Muscle layer of duodenum (tissue), 2 donors: ENCODE data around the gene TAS1R1.

Experiments
- H3K27ac ChIP-seq: one replicate; pipeline ENCODE4 v1.7.0; 2013; ENCODE audit warnings: mild to moderate bottlenecking, low read length
- H3K27me3 ChIP-seq: one replicate; pipeline ENCODE4 v1.7.0; 2013; ENCODE audit warnings: low read depth, mild to moderate bottlenecking, control low read depth, low read length
- H3K36me3 ChIP-seq, 2 donors: one replicate each; pipeline ENCODE4 v1.7.0; 2013; ENCODE audit warnings: low read length in 2 of 2, control low read depth in 1 of 2, mild to moderate bottlenecking in 1 of 2; ENCODE audit not compliant: insufficient read depth in 2 of 2, control insufficient read depth in 1 of 2
- H3K4me1 ChIP-seq, 2 donors: one replicate each; pipeline ENCODE4 v1.7.0; 2013; ENCODE audit warnings: low read length in 2 of 2, mild to moderate bottlenecking in 2 of 2, control low read depth in 1 of 2, moderate library complexity in 1 of 2; ENCODE audit not compliant: insufficient read depth in 2 of 2, control insufficient read depth in 1 of 2
- H3K4me3 ChIP-seq, 2 donors: one replicate each; pipeline ENCODE4 v1.7.0; 2013; ENCODE audit warnings: low read length in 2 of 2, low read depth in 1 of 2, mild to moderate bottlenecking in 1 of 2
- H3K9me3 ChIP-seq, 2 donors: one replicate each; pipeline ENCODE4 v1.7.0; 2013; ENCODE audit warnings: low read length in 2 of 2, control low read depth in 1 of 2, mild to moderate bottlenecking in 1 of 2; ENCODE audit not compliant: control insufficient read depth in 1 of 2
- donor health status: healthy.

The TAS1R1 gene

DNA sequence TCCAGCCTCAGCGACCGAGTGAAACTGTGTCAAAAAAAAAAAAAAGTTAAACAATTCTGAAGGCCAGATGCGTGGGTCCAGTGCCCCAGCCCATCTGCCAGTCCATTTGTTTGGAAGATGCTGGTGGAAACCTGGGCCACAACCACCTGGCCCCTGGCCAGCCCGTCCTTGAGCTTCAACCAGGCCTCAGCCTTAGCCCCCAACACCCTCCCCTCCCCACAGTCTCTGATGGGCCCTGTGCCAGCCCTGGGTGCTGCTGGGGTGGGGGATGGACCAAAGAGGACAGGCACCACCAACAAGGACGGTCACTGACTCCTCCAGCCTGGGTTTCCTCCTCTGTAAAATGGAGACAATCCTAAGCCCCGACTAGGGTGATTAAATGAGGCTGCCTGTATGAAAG, 44.1 kb upstream of the TAS1R1 start:
- Histone ChIP-seq H3K27ac (no peak overlapping the region), H3K36me3 (no peaks in the 10 kb centered on the region), H3K4me1 (no peaks in the 10 kb centered on the region), H3K9me3 (no peaks in the 10 kb centered on the region), H3K27me3 (no peaks in the 10 kb centered on the region), H3K4me3 (no peak overlapping the region)

DNA sequence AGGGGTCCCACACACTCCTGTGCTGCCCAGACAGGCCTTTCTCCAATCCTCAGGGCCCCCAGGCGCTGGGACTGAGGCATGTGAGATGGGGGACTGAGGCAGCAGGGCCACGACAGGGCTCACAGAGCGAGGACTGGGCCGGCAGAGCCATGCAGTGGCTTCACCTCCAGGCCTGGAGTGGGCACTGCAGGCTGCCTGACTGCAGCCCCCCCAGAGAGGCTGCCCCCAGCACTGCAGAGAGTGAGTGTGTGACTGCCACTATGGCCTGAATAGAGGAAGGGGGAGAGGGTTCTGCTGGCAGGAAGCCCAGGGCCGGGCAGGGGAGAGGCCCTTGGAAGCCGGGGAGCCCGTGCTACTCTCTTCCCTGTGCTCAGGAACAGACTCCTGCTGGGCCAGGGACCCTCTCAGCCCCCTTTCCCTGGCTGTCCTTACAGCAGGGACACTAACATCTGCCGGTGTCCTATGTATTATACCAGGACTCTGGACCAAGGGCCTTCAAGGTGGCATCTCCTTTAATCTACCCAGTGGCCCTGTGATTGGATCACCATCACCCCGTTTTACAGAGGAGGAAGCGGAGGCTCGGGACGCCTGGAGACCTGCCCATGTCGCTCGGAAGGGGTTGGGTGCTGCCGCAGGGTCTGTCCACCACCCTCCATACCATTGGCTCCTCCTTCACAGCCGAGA, 43.4 kb upstream of the TAS1R1 start:
- no peaks in the 10 kb centered on the region for H3K4me1 ChIP-seq
- no peak overlapping the region for H3K27ac ChIP-seq
- no peak overlapping the region for H3K4me3 ChIP-seq
- no peaks in the 10 kb centered on the region for H3K9me3 ChIP-seq
- H3K36me3 ChIP-seq: no peaks in the 10 kb centered on the region
- H3K27me3 ChIP-seq: no peaks in the 10 kb centered on the region

DNA sequence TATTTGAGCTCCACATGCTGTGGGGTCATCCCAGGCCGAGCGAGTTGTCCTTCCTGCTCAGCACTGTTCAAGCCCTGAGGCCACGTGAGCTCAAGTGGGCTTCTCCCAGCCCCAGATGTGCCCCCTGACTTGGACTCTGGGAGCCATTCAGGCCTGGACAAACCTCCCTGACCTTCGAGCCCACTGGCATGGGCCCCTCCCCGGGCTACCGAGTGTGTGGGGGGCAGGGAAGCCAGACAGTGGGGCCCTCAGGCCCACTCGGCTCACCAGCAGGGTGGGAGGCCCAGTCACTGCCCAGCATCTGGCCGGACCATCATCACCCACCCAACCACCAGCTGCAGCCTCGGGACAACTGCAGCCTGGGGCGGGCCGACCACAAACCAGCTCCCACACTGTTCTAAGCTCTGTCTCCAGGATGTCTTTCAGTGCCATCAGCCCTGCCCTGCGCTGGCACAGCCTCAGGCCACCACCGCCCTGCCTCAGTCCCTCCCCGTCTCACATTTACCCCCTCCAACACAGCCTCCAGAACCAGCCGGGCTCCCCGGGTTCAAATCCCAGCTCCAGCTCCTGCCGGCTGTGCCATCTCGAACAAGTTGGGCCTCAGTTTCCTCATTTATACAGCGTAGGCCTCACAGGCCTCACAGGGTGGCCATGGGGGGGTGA, 42.7 kb upstream of the TAS1R1 start:
- H3K4me1 ChIP-seq: no peaks in the 10 kb centered on the region
- no peaks in the 10 kb centered on the region for H3K36me3 ChIP-seq
- H3K27ac ChIP-seq: no peak overlapping the region
- no peaks in the 10 kb centered on the region for H3K9me3 ChIP-seq
- no peaks in the 10 kb centered on the region for H3K27me3 ChIP-seq
- no peak overlapping the region for H3K4me3 ChIP-seq

DNA sequence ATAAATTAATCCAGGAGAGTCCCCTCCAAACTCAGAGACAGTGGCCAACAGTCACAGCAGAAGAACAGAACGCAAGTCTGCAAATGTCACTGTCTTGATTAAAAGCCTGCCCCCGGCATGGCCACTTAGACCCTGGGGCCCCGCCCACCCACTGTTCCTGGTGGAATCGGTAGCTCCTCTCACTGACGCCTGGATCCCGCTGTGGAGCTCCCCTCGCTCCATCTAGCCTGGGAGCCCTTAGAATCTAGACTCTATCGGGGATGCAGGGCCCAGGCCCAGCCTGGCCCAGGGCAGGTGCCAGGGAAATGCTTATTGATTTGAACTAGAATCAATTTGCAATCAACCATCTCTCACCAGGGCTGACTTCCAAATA, 42.2 kb upstream of the TAS1R1 start:
- H3K36me3 ChIP-seq: no peaks in the 10 kb centered on the region
- no peaks in the 10 kb centered on the region for H3K9me3 ChIP-seq
- H3K4me1 ChIP-seq: no peaks in the 10 kb centered on the region
- no peak overlapping the region for H3K27ac ChIP-seq
- no peaks in the 10 kb centered on the region for H3K27me3 ChIP-seq
- no peak overlapping the region for H3K4me3 ChIP-seq

DNA sequence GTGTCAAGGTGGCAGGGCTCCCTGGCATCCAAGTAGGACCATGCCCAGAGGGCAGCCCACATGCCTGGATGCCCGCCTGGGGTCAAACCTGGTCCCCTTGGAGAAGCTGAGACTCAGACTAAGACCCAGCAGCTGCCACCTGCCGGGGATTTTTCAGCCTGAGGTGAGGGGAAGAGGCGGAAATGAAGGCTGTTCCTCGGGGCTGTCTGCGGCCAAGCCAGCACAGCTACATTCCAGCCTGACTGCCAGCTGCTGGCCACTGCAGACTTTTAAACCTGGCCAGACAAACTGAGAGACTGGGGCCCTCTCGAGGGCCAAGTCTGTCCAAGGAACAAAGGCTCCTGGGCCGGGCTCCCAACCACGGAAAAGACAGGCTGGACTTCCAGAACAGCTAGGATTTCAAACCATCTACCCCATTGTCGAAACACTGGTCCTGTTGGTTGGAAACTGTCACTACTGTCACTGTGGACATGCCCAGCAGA, 41.7 kb upstream of the TAS1R1 start:
- no peak overlapping the region for H3K4me3 ChIP-seq
- H3K9me3 ChIP-seq: no peaks in the 10 kb centered on the region
- no peak overlapping the region for H3K27ac ChIP-seq

DNA sequence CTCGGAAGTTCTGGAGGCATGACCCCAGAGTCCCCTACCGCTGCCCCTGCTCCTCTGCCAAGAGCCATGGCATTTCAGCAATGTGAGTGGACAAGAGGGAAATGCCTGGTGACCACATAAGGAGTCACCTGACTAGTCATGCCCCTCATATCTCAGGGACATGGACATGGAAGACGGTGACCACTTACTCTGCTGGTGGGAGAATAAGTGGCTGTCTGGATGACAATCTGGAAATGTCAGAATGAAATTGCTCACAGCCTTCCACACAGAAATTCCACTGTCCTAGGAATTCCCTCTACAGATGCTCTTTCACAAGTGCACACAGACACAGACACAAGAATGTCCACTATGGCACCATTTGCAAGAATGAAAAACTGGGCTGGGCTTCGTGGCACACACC, 39.3 kb upstream of the TAS1R1 start:
- no peaks in the 10 kb centered on the region for H3K9me3 ChIP-seq
- H3K27ac ChIP-seq: no peak overlapping the region
- no peaks in the 10 kb centered on the region for H3K36me3 ChIP-seq
- no peak overlapping the region for H3K4me3 ChIP-seq
- H3K27me3 ChIP-seq: no peaks in the 10 kb centered on the region
- H3K4me1 ChIP-seq: peaks cover 3 to 5% of the 10 kb centered on the region in 2 donors

More for the DNA sequence above, 41.7 kb upstream of the TAS1R1 start:
- no peaks in the 10 kb centered on the region for H3K4me1 ChIP-seq
- no peaks in the 10 kb centered on the region for H3K36me3 ChIP-seq
- no peaks in the 10 kb centered on the region for H3K27me3 ChIP-seq

DNA sequence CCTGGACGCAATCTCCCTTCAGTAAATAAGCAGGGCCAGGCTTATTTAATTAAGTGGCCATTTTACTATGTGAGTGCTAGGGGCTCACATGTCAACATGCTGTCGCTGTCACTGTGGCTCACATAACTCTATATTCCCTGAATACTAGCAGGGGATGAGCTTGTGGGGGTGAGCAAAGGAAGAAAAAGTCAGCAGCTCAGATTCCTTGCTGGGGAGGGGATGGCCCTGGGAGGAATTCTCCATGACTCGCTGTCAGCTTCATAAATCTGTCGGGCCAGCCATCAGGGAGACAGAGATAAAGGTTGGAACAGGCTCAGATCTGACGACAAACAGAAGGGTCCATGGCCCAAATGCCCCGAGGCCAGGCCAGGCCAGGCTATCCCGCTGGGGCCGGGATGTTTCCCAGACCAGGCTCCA, 37.7 kb upstream of the TAS1R1 start:
- Histone ChIP-seq H3K36me3 (no peaks in the 10 kb centered on the region), H3K4me1 (peaks cover 3 to 5% of the 10 kb centered on the region in 2 donors), H3K9me3 (no peaks in the 10 kb centered on the region)

DNA sequence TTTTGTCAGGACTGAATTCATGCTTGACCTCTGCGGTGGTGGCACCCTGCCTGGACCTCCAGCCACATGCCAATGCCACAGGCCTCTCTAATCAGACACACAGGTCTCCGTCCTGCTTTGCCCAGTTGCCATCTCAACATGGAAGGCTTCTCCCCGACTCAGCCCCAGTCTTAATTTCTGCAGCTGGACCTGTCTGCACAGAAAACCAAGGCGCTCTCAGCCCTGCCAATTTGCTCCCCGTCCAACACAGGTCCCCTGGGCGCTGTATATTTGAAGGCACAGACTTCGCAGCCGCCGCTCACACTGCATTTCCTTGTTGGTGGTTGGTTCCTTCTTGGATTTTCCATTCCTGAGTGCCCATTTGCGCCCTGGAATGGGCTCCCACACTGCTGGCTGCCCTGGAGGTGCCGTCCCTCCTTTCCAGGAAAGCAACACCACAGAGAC, 35.6 kb upstream of the TAS1R1 start:
- Histone ChIP-seq H3K27ac (no peak overlapping the region), H3K27me3 (no peaks in the 10 kb centered on the region), H3K36me3 (no peaks in the 10 kb centered on the region), H3K9me3 (no peaks in the 10 kb centered on the region), H3K4me1 (peaks cover 3 to 5% of the 10 kb centered on the region in 2 donors), H3K4me3 (no peak overlapping the region)

More for the DNA sequence above, 37.7 kb upstream of the TAS1R1 start:
- Histone ChIP-seq H3K27ac (no peak overlapping the region), H3K4me3 (no peak overlapping the region), H3K27me3 (no peaks in the 10 kb centered on the region)

DNA sequence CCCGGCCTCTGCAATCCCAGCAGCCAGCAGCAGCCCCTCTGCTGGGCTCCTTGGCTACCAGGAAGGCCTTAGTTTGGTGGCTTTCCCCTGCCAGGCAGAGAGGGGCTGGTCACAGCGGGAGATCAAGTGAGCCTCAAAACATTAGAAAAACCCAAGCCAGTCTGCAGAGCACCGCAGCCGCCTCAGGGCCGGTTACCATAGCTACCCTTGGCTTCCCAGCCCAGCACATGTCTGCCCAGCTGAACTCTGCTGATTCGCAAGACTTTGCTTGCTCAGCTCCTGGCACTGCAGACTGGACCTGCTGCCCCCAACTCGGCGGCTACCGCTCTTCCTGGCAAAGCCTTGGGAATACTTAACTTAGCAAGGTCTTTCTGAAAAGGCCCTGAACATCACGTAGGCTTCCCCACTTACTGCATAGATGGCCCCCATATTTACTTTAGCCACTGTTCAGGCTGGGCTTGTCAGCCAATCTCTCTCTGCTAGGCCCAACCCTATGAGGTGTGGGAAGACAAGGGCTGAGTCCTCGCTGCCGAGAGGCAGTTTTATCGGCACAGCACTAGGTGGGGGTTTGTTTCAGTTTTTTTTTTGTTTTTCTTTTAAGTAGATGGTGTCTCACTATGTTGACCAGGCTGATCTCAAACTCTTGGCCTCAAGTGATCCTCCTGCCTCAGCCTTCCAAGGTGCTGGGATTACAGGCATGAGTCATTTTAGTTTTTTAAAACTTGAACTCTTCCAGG, 35.0 kb upstream of the TAS1R1 start:
- Histone ChIP-seq H3K4me1 (peaks cover 3 to 5% of the 10 kb centered on the region in 2 donors), H3K27ac (no peak overlapping the region), H3K36me3 (peaks cover 1 to 2% of the 10 kb centered on the region in 2 donors), H3K27me3 (no peaks in the 10 kb centered on the region), H3K4me3 (no peak overlapping the region), H3K9me3 (no peaks in the 10 kb centered on the region)

DNA sequence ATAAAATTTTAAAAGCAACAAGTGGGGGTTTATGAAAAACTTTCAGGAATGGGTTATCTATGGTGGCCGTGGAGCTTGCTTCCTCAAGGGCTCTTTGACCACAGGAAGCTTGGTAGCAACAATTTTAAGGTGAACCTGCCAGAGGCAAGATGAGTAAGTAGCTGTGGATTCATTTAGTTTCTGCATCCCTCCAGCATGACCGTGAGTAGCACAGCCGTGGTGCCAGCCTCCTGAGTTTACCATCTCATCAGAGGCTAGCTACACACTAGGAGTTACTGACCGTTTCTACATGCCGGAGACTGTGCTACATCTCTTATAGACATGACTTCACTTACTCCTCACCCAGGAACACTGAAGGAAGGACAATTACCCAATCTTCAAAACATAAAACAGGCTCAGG, 33.6 kb upstream of the TAS1R1 start:
- Histone ChIP-seq H3K4me3 (no peak overlapping the region), H3K27me3 (no peaks in the 10 kb centered on the region), H3K36me3 (peaks cover 16% of the 10 kb centered on the region in 2 donors), H3K4me1 (peaks cover 3 to 5% of the 10 kb centered on the region in 2 donors), H3K27ac (no peak overlapping the region), H3K9me3 (no peaks in the 10 kb centered on the region)

DNA sequence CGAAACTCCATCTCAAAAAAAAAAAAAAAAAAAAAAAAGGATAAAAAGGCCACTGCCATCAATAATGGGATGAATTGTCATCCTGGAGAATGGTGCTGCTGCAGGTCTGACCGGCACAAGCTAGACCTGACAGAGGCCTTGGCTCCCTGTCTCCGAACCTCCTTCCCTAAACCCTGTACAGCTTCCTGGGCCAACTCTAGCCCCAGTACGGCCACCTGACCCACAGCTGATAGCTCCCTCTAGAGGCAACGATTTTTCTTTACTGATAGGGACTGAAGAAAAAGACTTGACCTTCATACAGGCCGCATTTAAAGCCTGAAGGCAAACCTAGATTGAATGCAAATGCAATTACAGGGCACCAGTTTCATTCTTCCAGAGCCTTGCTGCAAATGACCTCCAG, 31.5 kb upstream of the TAS1R1 start:
- no peak overlapping the region for H3K4me3 ChIP-seq
- H3K9me3 ChIP-seq: no peaks in the 10 kb centered on the region
- H3K36me3 ChIP-seq: peaks cover 23 to 28% of the 10 kb centered on the region in 2 donors
- no peaks in the 10 kb centered on the region for H3K27me3 ChIP-seq
- H3K4me1 ChIP-seq: peaks cover 3 to 5% of the 10 kb centered on the region in 2 donors
- no peak overlapping the region for H3K27ac ChIP-seq
